IPS DF 4.7 (cell line): Measurements from ENCODE around the gene DDX10.

ENCODE experiments used
- DNase-seq: peaks from one replicate; pipeline ENCODE4 v3.0.0-alpha.2; 2013; ENCODE audit warnings: low spot score; ENCODE audit errors: extremely low read depth

The DDX10 gene

DNA sequence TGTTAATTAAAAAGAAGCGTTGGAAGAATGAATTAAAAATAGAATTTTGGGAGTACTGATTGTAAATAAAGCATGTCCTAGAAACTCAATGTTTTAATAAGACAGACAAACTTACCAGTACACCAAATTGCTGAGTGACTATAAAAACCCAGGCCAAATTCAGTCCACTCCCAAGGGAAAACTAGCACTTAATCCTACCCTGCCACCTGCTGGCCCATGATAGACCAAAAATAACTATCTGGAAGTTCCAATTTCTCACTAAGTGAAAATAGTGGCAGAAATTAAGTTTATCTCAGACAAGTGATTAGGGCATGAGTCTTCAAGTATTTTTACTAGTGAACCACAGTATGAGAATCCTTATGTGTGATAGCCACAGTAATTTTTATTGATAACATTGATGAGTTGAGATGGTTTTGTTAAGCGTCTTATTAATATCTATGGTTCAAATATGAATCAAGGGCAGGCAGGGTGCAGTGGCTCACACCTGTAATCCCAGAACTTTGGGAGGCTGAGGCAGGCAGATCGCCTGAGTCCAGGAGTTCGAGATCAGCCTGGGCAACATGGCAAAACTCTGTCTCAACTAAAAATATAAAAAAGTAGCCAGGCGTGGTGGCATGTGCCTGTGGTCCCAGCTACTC is 9.8 kb upstream of the DDX10 start:
- DNase-seq = no peak

DNA sequence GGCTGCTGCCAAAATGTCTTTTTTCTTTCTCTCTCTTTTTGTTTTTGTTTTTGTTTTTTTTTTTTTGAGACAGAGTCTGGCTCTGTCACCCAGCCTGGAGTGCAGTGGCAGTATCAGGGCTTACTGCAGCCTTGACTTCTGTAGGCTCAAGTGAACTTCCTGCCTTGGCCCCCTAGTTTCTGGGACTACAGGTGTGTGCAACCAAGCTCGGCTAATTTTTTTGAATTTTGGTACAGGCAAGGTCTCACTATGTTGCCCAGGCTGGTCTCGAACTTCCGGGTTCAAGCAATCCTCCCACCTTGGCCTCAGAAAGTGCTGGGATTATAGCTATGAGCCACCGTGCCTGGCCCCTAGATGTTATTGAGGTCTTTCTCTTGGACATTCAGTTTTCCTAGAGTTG is 2.2 kb upstream of the DDX10 start:
- DNase-seq = no peak

GRCh38 chr11:108663154-108663877 is 1.6 kb upstream of the DDX10 start:
- DNase-seq = no peak

- no peak for DNase-seq
Observed at GRCh38 chr11:108666373-108666772, 1.5 kb downstream of the DDX10 start.

GRCh38 chr11:108669286-108669685 is 4.4 kb downstream of the DDX10 start:
- DNase-seq = no peak

DNA sequence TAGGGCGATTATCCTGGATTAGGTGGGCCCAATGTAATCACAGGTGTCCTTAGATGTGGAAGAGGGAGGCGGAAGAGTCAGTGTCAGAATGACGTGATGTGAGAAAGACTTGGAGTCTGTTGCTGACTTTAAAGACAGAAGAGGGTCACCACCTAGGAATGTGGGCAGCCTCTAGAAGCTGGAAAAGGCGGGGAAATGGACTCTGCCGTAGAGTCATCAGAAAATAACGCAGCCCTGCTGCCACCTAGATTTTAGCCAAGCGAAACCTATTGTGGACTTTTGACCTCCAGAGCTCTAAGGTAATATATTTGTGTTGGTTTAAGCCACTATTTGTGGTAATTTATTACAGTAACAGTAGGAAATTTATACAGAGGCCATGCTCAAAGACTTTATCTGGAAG is 4.8 kb downstream of the DDX10 start:
- DNase-seq = no peak

DNA sequence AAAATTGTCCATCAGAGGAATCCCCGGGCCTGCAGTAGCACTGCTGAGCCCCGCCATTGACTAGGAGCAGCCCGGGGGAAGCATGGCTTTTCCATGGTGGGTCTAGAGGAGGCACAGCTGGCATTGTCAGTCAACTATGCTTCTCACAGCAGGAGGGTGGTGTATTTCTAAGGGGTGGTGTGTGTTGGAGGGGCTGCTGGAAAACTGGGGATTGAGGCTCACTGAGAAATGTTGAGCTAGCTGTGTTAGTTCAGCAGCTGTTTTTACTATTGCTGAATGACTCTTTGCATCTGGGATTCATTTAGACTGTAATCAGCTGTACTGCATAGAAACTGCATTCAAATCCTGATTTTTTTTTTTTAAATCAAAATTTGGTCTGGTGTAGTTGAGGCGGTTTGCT is 5.6 kb downstream of the DDX10 start:
- no peak for DNase-seq

DNA sequence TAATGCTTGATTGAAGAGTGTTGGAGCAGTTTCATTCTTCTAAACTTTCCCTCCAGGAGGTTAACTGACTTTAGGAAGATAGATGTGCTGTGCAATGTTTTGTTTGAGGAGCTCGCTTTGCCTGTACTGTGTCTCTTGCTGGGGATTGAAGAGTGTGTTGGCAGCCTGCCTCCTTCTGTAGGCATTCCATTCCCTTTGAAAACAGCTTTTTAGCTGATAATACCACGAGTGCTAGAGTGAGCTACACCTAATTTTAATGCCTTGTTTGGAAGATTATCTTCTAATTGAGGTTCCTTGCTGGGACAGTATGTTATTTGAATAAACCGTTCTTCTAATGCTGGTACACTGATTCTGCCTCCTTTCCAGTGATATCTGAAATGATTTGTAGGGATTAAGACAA is 7.2 kb downstream of the DDX10 start:
- no peak for DNase-seq

DNA sequence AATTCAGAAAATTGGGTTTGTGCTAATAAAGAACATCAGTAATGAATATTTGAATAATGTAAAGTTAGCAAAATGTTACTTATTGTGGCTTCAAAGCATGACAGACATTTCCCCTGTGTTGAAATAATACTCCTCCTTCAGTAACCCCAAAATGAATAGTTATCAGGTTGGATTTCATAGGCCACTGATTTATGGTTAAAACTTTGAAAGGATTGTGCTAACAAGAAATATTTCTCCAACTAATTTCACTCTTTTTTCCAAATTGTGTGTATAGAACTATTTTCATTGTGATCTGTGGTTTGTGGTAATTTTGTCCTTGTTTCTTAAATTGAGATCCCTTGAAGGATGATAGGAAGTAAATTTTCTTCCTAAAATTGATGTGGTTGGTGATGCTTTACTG is 7.9 kb downstream of the DDX10 start:
- no peak for DNase-seq

GRCh38 chr11:108679045-108679444 is 14.2 kb downstream of the DDX10 start:
- no peak for DNase-seq

DNA sequence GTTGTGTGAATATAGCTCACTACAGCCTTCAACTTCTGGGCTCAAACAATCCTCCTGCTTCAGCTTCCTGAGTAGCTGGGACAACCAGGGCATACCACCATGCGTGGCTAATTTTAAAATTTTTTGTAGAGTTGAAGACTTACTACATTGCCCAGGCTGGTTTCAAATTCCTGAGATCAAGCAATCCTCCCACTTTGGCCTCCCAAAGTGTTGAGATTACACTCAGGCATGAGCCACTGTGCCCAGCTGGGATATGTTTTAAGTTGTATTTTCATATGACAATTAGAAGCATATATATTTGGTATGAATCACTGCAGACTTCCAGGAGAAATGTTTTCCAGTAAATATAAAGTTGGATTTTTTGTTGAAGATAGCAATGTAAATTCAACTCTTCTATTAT is 15.4 kb downstream of the DDX10 start:
- DNase-seq = no peak

DNA sequence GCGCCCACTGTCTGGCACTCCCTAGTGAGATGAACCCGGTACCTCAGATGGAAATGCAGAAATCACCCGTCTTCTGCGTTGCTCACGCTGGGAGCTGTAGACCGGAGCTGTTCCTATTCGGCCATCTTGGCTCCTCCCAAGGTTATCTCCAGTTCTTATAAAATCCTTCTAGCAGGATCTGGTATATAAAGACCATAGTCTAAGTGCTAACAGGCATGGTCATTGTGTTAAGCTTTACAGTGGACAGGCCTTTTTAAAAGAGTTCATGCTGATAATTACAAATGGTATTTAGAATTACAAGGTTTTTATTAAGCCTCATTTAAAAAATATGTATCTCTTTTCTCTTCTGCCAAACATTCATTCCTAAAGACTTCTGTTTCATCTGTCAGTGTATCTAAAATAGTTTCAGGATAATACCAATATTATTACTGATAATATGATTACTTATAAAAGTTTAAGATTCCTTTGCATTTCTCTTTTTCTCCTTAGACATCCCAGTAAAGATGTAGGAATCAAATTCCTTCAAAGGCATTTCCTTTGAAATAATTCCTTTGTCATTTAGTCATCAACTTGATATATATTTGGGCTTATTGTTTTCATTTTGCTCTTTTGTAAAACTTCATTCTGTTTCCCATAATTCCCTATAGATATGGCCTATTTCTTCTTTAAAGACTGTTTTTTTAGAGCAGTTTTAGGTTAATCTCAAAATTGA is 20.7 kb downstream of the DDX10 start:
- DNase-seq = no peak

DNA sequence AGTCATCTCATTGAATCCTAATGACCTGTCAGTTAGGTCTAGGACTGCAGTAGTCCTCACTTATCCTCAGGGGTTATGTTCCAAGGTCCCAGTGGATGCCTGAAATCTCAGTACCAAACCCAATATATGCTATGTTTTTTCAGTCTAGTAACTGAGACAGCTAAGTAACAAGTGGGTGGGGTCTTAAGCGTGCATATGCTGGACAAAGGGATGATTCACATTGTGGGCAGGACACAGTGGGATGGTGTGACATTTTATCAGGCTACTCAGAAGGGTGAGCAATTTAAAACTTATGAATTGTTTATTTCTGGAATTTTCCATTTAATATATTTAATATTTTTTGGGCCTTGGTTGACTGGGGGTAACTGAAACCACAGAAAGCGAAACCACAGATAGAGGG is 29.0 kb downstream of the DDX10 start:
- no peak for DNase-seq

GRCh38 chr11:108694846-108695245 is 30.0 kb downstream of the DDX10 start:
- DNase-seq = no peak

- DNase-seq = peak; percentile 25
Observed at GRCh38 chr11:108697872-108698473, 33.1 kb downstream of the DDX10 start.

DNA sequence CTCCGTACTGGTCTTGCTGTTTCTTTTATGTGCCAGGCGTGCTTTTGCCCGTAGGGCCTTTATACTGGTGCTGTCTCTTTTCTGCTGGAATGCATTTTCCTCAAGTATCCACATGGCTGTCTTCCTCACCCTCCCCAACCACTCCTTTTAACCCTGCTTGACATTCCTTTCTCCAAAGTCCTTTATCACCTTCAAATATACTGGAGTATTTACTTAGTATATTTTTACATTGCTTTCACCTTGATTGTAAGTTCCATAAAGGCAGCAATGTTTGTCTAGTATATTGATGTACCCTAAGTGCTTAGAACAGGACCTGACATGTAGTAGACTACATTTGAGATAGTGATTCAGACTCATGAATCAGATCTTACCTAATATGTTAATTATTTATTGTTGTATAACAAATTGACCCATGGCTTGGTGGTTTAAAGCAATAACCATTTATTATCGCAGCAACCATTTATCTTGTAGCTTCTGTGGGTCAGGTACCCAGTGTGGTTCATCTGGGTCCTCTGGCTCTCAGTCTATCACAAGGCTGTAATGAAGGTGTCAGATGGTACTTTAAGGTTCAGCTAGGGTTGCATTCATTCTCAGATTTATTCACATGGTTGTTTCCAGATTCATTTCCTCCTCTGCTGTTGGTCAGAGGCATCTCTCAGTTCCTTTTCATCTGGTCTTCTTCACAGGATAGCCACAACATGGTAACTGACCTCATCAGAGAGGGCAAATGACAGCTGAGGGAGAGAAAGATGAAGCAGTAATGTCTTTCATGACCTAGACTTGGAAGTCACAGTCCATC is 34.2 kb downstream of the DDX10 start:
- DNase-seq = no peak

DNA sequence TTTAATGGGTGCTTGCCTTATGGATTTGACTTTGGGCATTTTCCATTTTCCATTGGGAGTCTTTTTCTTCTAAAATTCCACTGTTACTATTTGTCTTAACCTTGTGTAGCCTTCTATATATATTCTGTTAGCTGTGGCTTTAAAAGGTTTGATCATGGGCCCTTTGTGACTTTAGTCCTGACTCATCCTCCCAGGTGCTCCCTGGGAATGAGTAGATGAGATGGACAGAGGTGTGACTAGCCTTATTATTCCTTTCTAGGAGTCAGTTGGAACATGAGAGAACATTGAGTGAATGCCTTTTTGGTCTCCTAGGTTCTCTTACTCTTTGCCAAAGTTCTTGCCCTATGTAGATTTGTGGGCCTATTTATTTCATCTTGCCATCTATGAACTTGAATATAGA is 39.0 kb downstream of the DDX10 start:
- DNase-seq = no peak

DNA sequence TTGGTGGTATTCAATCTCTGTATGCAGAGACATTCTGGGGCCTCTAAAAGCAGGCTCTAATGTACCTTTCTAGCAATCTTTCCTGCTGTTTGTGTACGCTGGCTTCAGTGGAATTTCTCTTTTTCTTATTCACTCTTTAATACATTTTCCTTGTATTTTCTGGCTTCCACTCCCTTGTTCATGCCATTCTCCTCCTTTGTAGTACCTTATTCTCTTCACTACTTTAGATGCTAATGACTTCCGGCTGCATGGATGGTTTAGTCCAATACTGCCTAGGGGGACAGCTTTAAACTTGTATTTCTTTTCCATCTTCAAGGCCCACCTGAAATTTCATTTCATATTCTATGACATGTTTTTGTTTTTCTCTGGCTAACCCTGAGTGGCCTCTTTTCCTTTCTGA is 40.2 kb downstream of the DDX10 start:
- no peak for DNase-seq

GRCh38 chr11:108708173-108708572 is 43.3 kb downstream of the DDX10 start:
- no peak for DNase-seq

- no peak for DNase-seq
Observed at GRCh38 chr11:108709741-108710140, 44.9 kb downstream of the DDX10 start.

DNA sequence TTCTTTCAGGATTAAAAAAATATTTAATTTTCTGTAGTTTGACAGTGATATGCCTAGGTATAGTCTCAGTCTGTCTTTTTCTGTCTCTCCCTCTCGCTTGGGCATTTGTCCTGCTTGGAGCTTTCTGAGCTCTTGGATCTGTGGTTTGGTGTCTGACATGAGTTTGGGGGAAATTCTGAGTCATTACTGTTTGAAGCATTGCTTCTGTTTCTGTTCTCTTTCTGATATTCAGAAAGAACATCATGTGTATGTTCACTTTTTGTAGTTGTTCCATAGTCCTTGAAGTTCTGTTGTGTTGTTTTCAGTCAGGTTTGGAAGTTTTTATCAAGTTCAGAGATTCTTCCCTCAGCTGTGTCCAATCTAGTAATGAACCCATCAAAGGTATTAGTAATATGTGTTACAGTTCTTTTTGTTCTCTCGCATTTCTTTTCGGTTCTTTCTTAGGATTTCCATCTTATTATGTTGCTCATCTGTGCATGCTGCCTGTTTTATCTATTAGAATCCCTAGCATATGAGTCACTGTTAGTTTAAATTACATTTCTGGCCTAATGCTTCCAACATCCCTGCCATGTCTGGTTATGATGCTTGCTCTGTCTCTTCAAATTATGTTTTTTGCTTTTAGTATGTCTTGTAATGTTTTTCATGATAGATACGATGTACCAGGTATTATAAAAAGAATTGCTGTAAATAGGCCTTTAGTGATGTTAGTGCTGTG is 48.4 kb downstream of the DDX10 start:
- no peak for DNase-seq
